ENCODE results near the gene PVR.
"Not testable (repeated sequence)": the region's sequence is repeated elsewhere in the genome, so short reads cannot be mapped to it uniquely, and the experiment has no call there.

The PVR gene

DNA sequence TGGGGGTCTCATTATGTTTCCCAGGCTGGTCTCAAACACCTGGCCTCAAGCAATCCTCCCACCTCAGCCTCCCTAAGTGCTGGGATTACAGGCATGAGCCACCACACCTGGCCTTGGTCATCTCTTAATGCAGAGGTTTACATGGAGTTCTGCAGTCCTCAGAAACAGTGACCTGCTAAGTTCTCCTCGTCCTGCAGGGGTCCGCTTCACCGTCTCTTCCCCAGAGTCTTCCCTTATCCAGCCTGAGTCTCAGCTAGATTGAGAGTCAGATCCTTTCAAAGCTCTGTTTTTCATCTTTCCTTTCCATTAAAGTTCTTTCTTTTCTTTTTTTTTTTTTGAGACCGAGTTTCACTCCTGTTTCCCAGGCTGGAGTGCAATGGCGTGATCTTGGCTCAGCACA is 33.2 kb upstream of the PVR start:
- H3K36me3 ChIP-seq (ENCODE audit: insufficient read depth, low read length); H3K9me3 ChIP-seq (ENCODE audit: control insufficient read depth, insufficient read depth, low read length); H3K9ac ChIP-seq (ENCODE audit: low read depth, low read length): not testable (repeated sequence)
- peaks cover 10% of the 10 kb centered on the region for H3K4me1 ChIP-seq (ENCODE audit: insufficient read depth, low read length)

DNA sequence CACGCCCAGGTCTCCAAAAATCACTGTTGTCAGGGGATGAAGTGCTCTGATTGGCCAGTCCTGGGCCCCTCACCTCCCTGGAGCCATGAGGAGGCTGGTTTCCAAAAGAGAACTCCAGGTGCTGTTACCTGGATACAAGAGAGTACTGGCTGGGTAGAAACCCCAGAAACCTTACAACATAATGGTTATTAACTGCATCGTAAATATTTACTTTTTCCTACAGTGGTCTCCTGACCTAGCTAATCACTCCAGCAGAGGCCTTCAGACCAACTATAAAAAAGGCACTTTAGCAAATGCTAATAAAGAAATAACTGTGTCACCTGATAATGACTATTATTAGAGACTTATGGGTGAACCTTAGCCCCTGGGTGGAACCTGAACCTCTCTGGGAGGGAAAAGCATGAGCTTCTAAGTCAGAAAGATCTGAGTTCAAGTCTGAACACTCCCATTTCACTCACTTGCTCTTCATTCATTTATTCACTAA is 31.9 kb upstream of the PVR start:
- Histone ChIP-seq H3K4me1 (ENCODE audit: insufficient read depth, low read length) (peaks cover 10% of the 10 kb centered on the region), H3K9me3 (ENCODE audit: control insufficient read depth, insufficient read depth, low read length) (no peaks in the 10 kb centered on the region), H3K36me3 (ENCODE audit: insufficient read depth, low read length) (no peaks in the 10 kb centered on the region), H3K9ac (ENCODE audit: low read depth, low read length) (no peak overlapping the region)

DNA sequence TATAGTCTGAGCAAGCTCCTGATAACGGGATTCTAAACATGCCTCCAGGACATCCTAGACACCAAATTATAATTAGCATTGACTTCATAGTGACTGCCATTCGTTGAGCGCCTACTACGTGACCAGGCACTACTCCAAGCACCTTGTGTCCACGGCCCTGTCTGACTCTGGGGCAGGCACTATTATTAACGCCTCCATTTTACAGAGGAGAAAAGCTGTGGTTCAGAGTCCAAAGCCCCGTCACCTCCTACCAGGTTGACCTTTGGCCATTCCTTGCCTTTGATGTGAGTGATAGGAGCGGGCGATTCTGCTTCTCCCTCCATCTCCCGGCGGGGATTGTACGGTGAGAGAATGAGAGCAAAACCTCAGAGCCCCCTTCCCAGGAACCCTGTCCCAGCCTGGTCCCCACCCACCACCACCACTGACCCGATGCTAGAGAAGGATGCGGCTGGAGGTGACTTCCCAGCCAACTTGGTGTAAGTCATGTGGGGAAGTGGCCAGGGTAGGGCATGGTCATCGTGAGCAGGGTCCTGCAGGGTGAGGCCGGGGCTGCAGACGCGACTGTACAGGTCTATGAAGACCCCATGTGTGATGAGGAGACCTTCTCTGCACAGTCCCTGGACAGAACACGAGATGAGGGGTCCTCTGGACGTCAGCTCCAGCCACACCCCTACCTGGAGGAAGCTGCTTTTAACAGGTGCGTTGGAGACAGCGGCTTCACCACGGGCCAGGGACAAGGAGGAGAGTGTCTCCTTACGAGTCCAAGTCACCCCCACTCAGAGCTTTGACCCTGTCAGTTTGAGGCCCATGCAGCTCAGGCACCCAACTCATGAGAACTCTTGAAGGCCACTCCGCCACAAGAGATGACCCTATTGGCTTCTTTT is 30.2 kb upstream of the PVR start, which contains the start of gene IGSF23:
IGSF23 (plus strand) TSS at position 269 of the 884 bp plus-strand sequence; CDS start at position 352, 83 bp downstream.
- H3K36me3 ChIP-seq (ENCODE audit: insufficient read depth, low read length): no peaks in the 10 kb centered on the region
- H3K9me3 ChIP-seq (ENCODE audit: control insufficient read depth, insufficient read depth, low read length): no peaks in the 10 kb centered on the region
- H3K9ac ChIP-seq (ENCODE audit: low read depth, low read length): no peak within 1 kb of the TSS
- H3K4me1 ChIP-seq (ENCODE audit: insufficient read depth, low read length): no peaks in the 10 kb centered on the region; the same call in 1 of the 2 replicates

DNA sequence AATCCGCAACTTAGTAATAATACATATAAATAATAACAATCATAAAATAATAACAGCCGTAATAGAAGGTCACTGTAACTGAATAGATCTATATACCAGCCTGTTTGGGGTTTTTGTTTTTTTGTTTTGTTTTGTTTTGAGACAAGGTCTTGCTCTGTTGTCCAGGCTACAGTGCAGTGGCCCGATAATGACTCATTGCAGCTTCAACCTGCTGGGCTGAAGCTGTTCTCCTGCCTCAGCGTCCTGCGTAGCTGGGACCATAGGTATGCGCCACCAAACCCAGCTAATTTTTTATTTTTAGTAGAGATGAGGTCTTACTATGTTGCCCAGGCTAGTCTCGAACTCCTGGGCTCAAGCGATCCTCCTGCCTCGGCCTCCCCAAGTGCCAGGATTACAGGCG is 29.4 kb upstream of the PVR start:
- no peaks in the 10 kb centered on the region for H3K9me3 ChIP-seq (ENCODE audit: control insufficient read depth, insufficient read depth, low read length)
- H3K4me1 ChIP-seq (ENCODE audit: insufficient read depth, low read length): no peaks in the 10 kb centered on the region; the same call in 1 of the 2 replicates
- no peak overlapping the region for H3K9ac ChIP-seq (ENCODE audit: low read depth, low read length)
- H3K36me3 ChIP-seq (ENCODE audit: insufficient read depth, low read length): no peaks in the 10 kb centered on the region

- H3K9ac ChIP-seq (ENCODE audit: low read depth, low read length): no peak overlapping the region
- H3K4me1 ChIP-seq (ENCODE audit: insufficient read depth, low read length): no peaks in the 10 kb centered on the region; the same call in 1 of the 2 replicates
- H3K36me3 ChIP-seq (ENCODE audit: insufficient read depth, low read length): no peaks in the 10 kb centered on the region
- no peaks in the 10 kb centered on the region for H3K9me3 ChIP-seq (ENCODE audit: control insufficient read depth, insufficient read depth, low read length)
Observed at GRCh38 chr19:44615863-44616247, 27.9 kb upstream of the PVR start.

DNA sequence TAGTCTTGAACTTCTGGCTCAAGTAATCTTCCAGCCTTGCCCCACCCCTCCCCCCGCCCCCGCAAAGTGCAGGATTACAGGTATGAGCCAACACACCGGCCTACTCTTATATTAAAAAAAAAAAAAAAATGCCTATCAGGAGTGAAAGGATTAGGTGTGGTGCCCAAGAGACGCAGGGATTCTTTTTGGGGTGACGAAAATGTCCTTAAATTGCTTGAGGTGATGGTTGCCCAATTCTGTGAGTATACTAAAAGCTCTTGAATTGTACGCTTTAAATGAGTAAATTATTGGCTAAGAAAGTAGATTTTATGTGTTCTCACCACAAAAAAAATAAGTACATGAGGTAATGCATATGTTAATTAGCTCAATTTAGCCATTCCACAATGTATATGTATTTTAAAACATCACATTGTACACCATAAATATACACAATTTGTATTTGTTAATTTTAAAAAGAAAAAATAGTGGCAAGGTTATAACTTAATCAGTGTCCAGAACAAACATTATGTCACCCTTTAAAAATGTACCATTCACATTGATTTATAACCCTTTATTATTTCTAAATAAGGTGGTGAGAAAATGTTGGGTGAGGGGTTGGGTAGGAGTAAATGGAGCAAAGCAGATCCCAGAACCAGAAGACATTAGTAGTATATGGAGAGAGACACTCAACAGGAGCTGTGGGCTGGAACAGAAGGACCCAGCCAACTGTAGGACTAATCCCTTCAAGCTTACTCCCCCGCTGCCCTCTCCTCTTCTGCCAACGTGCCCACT is 26.4 kb upstream of the PVR start:
- H3K9ac ChIP-seq (ENCODE audit: low read depth, low read length): no peak overlapping the region
- no peaks in the 10 kb centered on the region for H3K36me3 ChIP-seq (ENCODE audit: insufficient read depth, low read length)
- no peaks in the 10 kb centered on the region for H3K9me3 ChIP-seq (ENCODE audit: control insufficient read depth, insufficient read depth, low read length)
- H3K4me1 ChIP-seq (ENCODE audit: insufficient read depth, low read length): no peaks in the 10 kb centered on the region; the same call in 1 of the 2 replicates

- H3K4me1 ChIP-seq (ENCODE audit: insufficient read depth, low read length): no peaks in the 10 kb centered on the region; the same call in 1 of the 2 replicates
- no peaks in the 10 kb centered on the region for H3K9me3 ChIP-seq (ENCODE audit: control insufficient read depth, insufficient read depth, low read length)
- no peaks in the 10 kb centered on the region for H3K36me3 ChIP-seq (ENCODE audit: insufficient read depth, low read length)
- no peak overlapping the region for H3K9ac ChIP-seq (ENCODE audit: low read depth, low read length)
Observed at GRCh38 chr19:44618640-44619357, 24.9 kb upstream of the PVR start.

DNA sequence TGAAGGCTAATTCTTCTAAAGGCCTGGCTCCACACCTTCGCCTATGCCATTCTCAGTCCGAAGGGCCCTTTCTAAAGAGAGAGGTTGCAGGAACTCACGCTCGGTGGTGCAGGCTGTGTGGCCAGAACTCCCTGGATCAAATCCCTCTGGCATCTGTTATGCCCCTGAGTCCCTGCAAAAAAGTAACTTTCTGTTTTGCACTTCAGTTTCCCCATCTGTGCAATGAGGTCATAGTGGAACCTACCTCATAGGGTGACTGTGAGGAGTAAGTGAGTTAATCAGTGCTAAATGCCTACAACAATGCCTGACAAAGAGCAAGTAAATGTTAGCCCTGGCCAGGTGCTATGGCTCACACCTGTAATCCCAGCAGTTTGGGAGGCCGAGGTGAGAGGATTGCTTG is 23.0 kb upstream of the PVR start:
- Histone ChIP-seq H3K4me1 (ENCODE audit: insufficient read depth, low read length) (no peaks in the 10 kb centered on the region; the same call in 1 of the 2 replicates), H3K36me3 (ENCODE audit: insufficient read depth, low read length) (no peaks in the 10 kb centered on the region), H3K9me3 (ENCODE audit: control insufficient read depth, insufficient read depth, low read length) (no peaks in the 10 kb centered on the region; the same call in 1 of the 2 replicates), H3K9ac (ENCODE audit: low read depth, low read length) (no peak overlapping the region)

DNA sequence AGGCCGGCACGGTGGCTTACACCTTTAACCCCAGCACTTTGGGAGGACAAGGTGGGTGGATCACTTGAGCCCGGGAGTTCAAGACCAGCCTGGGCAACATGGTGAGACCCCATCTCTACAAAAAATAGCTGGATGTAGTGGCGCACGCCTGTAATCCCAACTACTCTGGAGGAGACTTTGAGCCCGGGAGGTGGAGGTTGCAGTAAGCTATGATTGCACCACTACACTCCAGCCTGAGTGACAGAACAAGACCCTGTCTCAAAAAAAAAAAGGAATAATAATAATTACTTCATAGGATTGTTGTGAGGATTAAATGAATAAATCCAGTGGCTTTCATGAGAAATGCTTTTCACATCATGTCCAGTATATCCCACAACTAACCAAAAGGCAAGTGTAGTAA is 22.3 kb upstream of the PVR start:
- Histone ChIP-seq H3K9ac (ENCODE audit: low read depth, low read length) (no peak overlapping the region), H3K9me3 (ENCODE audit: control insufficient read depth, insufficient read depth, low read length) (no peaks in the 10 kb centered on the region; the same call in 1 of the 2 replicates), H3K4me1 (ENCODE audit: insufficient read depth, low read length) (no peaks in the 10 kb centered on the region)

GRCh38 chr19:44623080-44623479 is 20.6 kb upstream of the PVR start:
- Histone ChIP-seq H3K9ac (ENCODE audit: low read depth, low read length) (no peak overlapping the region), H3K36me3 (ENCODE audit: insufficient read depth, low read length) (no peaks in the 10 kb centered on the region), H3K9me3 (ENCODE audit: control insufficient read depth, insufficient read depth, low read length) (no peaks in the 10 kb centered on the region; the same call in 1 of the 2 replicates), H3K4me1 (ENCODE audit: insufficient read depth, low read length) (no peaks in the 10 kb centered on the region)

More for the DNA sequence above, 22.3 kb upstream of the PVR start:
- H3K36me3 ChIP-seq (ENCODE audit: insufficient read depth, low read length): no peaks in the 10 kb centered on the region

DNA sequence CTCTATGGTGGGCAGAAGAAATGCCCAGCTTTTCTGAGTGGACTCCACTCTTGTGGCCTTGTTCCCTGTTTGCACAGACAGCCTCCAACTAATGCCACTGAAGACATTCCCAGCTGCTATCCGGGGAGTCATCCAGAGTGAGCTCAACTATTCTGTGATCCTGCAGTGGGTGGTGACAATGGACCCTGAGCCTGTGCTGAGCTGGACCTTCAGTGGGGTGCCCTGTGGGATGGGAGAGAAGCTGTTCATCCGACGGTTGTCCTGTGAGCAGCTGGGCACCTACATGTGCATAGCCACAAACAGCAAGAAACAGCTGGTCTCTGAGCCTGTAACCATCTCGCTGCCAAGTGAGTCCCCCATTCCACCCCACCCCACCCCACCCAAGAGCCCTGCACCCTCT is 20.1 kb upstream of the PVR start:
- H3K9me3 ChIP-seq (ENCODE audit: control insufficient read depth, insufficient read depth, low read length): no peaks in the 10 kb centered on the region; the same call in 1 of the 2 replicates
- no peak overlapping the region for H3K9ac ChIP-seq (ENCODE audit: low read depth, low read length)
- H3K36me3 ChIP-seq (ENCODE audit: insufficient read depth, low read length): no peaks in the 10 kb centered on the region
- H3K4me1 ChIP-seq (ENCODE audit: insufficient read depth, low read length): no peaks in the 10 kb centered on the region

DNA sequence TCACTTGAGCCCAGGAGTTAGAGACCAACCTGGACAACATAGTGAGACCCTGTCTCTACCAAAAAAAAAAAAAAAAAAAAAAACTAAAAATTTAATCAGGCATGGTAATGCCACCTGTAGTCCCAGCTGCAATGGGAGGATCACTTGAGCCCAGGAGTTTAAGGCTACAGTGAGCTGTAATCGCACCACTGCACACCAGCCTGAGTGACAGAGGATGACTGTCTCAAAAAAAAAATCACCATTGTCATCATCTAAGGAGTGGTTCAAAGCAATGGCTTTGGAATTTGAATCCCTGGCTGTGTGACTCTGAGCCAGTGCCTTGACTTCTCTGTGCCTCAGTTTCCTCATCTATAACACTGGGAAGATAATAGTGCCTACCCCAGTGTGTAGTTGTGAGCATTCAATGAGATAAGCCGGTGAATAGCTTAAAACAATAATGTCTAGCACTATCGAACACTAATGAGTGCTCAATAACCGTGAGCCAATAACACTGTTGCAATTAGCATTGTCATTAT is 18.8 kb upstream of the PVR start:
- Histone ChIP-seq H3K36me3 (ENCODE audit: insufficient read depth, low read length) (0 out of 2 replicates have a peak, but pooled peaks cover 3% of the 10 kb centered on the region), H3K4me1 (ENCODE audit: insufficient read depth, low read length) (no peaks in the 10 kb centered on the region), H3K9me3 (ENCODE audit: control insufficient read depth, insufficient read depth, low read length) (no peaks in the 10 kb centered on the region; the same call in 1 of the 2 replicates), H3K9ac (ENCODE audit: low read depth, low read length) (no peak overlapping the region)

- not testable (repeated sequence) for H3K9me3 ChIP-seq (ENCODE audit: control insufficient read depth, insufficient read depth, low read length); H3K4me1 ChIP-seq (ENCODE audit: insufficient read depth, low read length); H3K9ac ChIP-seq (ENCODE audit: low read depth, low read length); H3K36me3 ChIP-seq (ENCODE audit: insufficient read depth, low read length)
Observed at GRCh38 chr19:44625637-44626036, 18.1 kb upstream of the PVR start.

All from ES-I3 (cell line).